Right lobe of liver (tissue), 6 donors: ENCODE results near the gene KLF15. TPM values are rescaled to one million over a fixed set of nuclear protein-coding genes. Genes with fewer than 3 reads are reported as not detected.

Experiments used
- ATAC-seq, 4 donors: fragments of 200-7000 bp; cut with Tn5 transposase; one replicate each; pipeline ENCODE4 v1.9.1; 2020; ENCODE audit warnings: mild to moderate bottlenecking in 4 of 4, moderate library complexity in 4 of 4
- DNase-seq, 3 donors: peaks; one replicate each; pipeline ENCODE4 v3.0.0-alpha.2; 2020
- H3K27ac ChIP-seq, 3 donors: fragments of 200-600 bp; one replicate each; pipeline ENCODE4 v1.8.0; 2022
- H3K27me3 ChIP-seq, 2 donors: fragments of 200-600 bp; one replicate each; pipeline ENCODE4 v1.8.0; 2022
- H3K36me3 ChIP-seq, 4 donors: fragments of 200-600 bp; sonication (generic) in 1 of 4; one replicate each; pipeline versions ENCODE4 v1.5.1 to v1.8.0; 2017 to 2022; ENCODE audit warnings: control low read depth in 1 of 4
- H3K4me1 ChIP-seq, 4 donors: fragments of 200-600 bp; sonication (generic) in 1 of 4; one replicate each; pipeline versions ENCODE4 v1.5.1 to v1.8.0; 2017 to 2022; ENCODE audit warnings: control low read depth in 1 of 4
- H3K4me3 ChIP-seq, 3 donors: fragments of 200-600 bp; one replicate each; pipeline ENCODE4 v1.8.0; 2022
- H3K9me3 ChIP-seq, 4 donors: fragments of 200-600 bp; sonication (generic) in 1 of 4; one replicate each; pipeline versions ENCODE4 v1.5.1 to v1.8.0; 2017 to 2022; ENCODE audit warnings: control low read depth in 1 of 4
- CTCF ChIP-seq, 4 donors: fragments of 200-600 bp in 3 of 4; fragments of 450-650 bp in 1 of 4; IDR thresholded peaks; one replicate each; pipeline versions ENCODE4 v1.5.1 to v1.8.0; 2016 to 2022; ENCODE audit warnings: antibody characterized with exemption in 4 of 4, mild to moderate bottlenecking in 2 of 4
- POLR2A ChIP-seq: fragments of 450-650 bp; IDR thresholded peaks from one replicate; pipeline ENCODE4 v1.6.1; 2017; ENCODE audit warnings: antibody characterized with exemption, mild to moderate bottlenecking
- WGBS: methylation state at CpG from one replicate; pipeline ENCODE4 v1.1.6; 2018; ENCODE audit warnings: low coverage, low lambda C conversion rate; ENCODE audit not compliant: insufficient coverage; ENCODE audit errors: missing lambda C conversion rate; 5-methylcytosine and 5-hydroxymethylcytosine counted together
- intact Hi-C, 2 donors: fragments of 100-400 bp; cut with DNase I; formaldehyde crosslinking; loops; one replicate each; pipeline versions ENCODE4 v1.11.2 to v1.14.1; 2022
- total RNA-seq, 6 experiments: library from RNA; depleted of rRNA in 2 of 6; stranded (reverse); fragments of >200 nt in 2 of 6; fragmentation: NEBNext Ultra II Directional in 3 of 6; extraction: Animal tissue kit (Norgen Biotek cat#: 25700) in 3 of 6; gene quantifications; one replicate each; pipeline versions ENCODE4 v1.1.0 to v1.2.4, GENCODE V29; 2016 to 2023
- donor health status: DM: no; HTN: yes; CAD: no.
- donor health status: DM: no; HTN: no; CAD: no.
- donor health status: DM: no; HTN: no; CAD: no.
- donor health status: DM: no; HTN: yes; CAD: no.
- donor health status: DM: no; HTN: yes; CAD: no.

The KLF15 gene
- total RNA-seq, 6 experiments from 2014 or later, result 14.4 to 112 (median 89.3) TPM

- Histone ChIP-seq H3K27me3 (no peaks in the 10 kb centered on the region), H3K4me3 (no peak overlapping the region), H3K27ac (no peak overlapping the region), H3K36me3 (no peaks in the 10 kb centered on the region), H3K9me3 (no peaks in the 10 kb centered on the region), H3K4me1 (peaks cover 0 to 39% (median 16%) of the 10 kb centered on the region in 4 donors)
- no peak for TF ChIP-seq CTCF (IDR thresholded peaks at IDR 0.05)
- TF ChIP-seq POLR2A, result no peak
- ATAC-seq (no peak), DNase-seq (peak in 2 of 3 donors; percentile 35 to 39)
- WGBS, result 85% methylated on average over 7 of the region's 9 CpGs
- intact Hi-C loops, result no loop called here
These were observed 7.0 kb upstream of the KLF15 start for GRCh38 chr3:126364130-126364695.

DNA sequence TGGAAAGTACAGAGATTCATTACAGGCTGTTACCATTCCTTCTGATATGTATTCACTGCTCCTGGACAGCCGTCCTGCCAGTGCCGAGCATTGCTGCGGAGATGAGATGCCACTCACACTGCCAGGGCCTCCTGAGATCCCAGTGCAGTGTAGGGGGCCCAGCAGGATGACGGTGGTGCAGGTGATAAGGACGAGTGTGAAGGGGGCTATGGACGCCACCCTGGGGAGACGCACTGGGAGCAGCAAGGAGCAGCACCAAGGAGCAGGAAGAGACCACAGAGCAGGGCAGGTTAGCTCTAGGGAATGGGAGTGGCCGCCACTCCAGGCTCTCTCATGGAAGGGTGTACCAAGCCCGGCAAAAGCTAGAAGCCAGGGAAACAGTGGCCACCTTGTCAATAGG, 4.0 kb upstream of the KLF15 start:
- intact Hi-C loops, result no loop called here
- DNase-seq (peak in 2 of 3 donors; percentile 29 to 35), ATAC-seq (no peak)
- Histone ChIP-seq H3K27me3 (no peaks in the 10 kb centered on the region), H3K36me3 (no peaks in the 10 kb centered on the region), H3K9me3 (no peaks in the 10 kb centered on the region), H3K4me3 (no peak overlapping the region), H3K4me1 (peaks cover 0 to 24% (median 10%) of the 10 kb centered on the region in 4 donors), H3K27ac (no peak overlapping the region)
- TF ChIP-seq POLR2A, result no peak
- TF ChIP-seq CTCF (IDR thresholded peaks at IDR 0.05), result no peak
- 81% methylated on average over 6 of the region's 9 CpGs for WGBS

DNA sequence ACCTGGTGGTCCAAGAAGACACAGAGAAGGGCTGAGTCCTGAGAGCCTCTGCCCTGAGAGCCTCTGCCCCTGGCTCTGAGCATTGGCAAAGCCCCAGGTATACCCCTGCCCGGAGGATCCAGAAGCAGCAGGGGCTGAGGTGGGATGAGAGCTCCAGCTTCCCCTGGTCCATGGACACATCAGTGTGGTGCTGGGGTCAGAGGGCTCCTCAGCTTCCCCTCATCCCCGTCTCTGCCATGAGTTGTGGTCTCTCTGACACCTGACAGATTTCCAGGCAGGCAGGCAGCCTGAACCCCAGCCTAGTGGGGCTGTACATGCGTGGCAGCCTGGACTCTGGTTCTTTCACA, 3.5 kb upstream of the KLF15 start:
- ATAC-seq (no peak), DNase-seq (peak in 2 of 3 donors; percentile 33 to 45)
- intact Hi-C loops, result no loop called here
- Histone ChIP-seq H3K36me3 (no peaks in the 10 kb centered on the region), H3K4me3 (no peak overlapping the region), H3K4me1 (peaks cover 0 to 19% (median 8%) of the 10 kb centered on the region in 4 donors), H3K9me3 (no peaks in the 10 kb centered on the region), H3K27me3 (no peaks in the 10 kb centered on the region), H3K27ac (no peak overlapping the region)
- TF ChIP-seq CTCF (IDR thresholded peaks at IDR 0.05), result no peak
- no peak for TF ChIP-seq POLR2A
- WGBS, result 100% methylated on average over 1 of the region's 3 CpGs

DNA sequence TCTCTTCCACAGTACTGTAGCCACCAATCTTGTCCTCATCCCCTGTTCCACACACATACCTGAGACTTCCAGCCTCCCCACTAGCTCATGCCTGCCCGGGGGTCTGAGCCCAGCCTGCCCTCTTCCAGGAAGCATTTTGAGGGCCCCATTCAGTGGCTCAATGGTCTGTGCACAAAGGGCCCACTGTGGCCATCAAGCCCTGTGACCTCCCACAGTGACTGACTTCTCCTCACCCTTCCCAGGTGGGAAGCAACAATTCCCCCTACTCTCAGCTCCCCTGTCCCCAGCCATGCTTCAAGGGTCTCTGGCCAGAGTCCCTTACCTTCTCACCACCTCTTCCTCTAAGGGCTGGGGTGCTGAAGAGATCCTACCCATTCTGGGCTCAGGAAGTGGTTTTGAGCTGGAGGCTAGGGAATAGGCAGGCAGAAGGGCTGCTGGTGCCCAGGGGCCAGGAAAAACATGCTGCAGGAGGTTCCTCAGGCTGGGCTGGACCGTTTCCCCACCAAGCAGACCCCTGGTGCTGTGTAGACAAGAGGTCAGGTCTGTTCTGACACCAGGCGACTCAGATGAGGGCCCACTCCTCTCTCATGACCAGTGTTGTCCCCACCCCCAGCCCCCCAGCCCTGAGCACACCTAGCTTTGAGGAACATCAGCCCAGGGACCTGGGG, 3.0 kb upstream of the KLF15 start:
- intact Hi-C loops, result no loop called here
- peaks cover 0 to 18% (median 5%) of the 10 kb centered on the region in 4 donors for H3K4me1 ChIP-seq
- H3K36me3 ChIP-seq, result no peaks in the 10 kb centered on the region
- ATAC-seq (no peak), DNase-seq (peak in 2 of 3 donors; percentile 16 to 18)
- H3K9me3 ChIP-seq, result no peaks in the 10 kb centered on the region
- H3K4me3 ChIP-seq, result no peak overlapping the region
- no peaks in the 10 kb centered on the region for H3K27me3 ChIP-seq
- H3K27ac ChIP-seq, result no peak overlapping the region
- TF ChIP-seq POLR2A, result no peak
- no peak for TF ChIP-seq CTCF (IDR thresholded peaks at IDR 0.05)
- no CpG with 5 or more reads among the region's 3 CpGs for WGBS
